CMK (cell line): ENCODE measurements around the gene PAPPA.

Experiments used
- DNase-seq: peaks from one replicate; pipeline ENCODE4 v3.0.0-alpha.2; 2010; ENCODE audit warnings: low read depth

PAPPA gene

GRCh38 chr9:116223926-116224325 is 70.3 kb downstream of the PAPPA start:
- DNase-seq, result no peak

- DNase-seq, result no peak
Observed at GRCh38 chr9:116230051-116230632, 76.6 kb downstream of the PAPPA start.

GRCh38 chr9:116232424-116233159 is 79.0 kb downstream of the PAPPA start:
- DNase-seq, result no peak

- DNase-seq, result no peak
Observed at GRCh38 chr9:116233160-116233530, 79.6 kb downstream of the PAPPA start.

GRCh38 chr9:116234081-116234480 is 80.5 kb downstream of the PAPPA start:
- no peak for DNase-seq

- no peak for DNase-seq
Observed at GRCh38 chr9:116236979-116237378, 83.4 kb downstream of the PAPPA start.

- DNase-seq, result no peak
Observed at GRCh38 chr9:116237456-116237855, 83.9 kb downstream of the PAPPA start.

- DNase-seq, result no peak
Observed at GRCh38 chr9:116238225-116238624, 84.6 kb downstream of the PAPPA start.

GRCh38 chr9:116238776-116239340 is 85.3 kb downstream of the PAPPA start:
- no peak for DNase-seq

- no peak for DNase-seq
Observed at GRCh38 chr9:116243708-116244107, 90.1 kb downstream of the PAPPA start.

GRCh38 chr9:116247284-116247683 is 93.7 kb downstream of the PAPPA start:
- no peak for DNase-seq

GRCh38 chr9:116247791-116248374 is 94.3 kb downstream of the PAPPA start:
- DNase-seq, result no peak

GRCh38 chr9:116250891-116251290 is 97.3 kb downstream of the PAPPA start:
- DNase-seq, result no peak

- no peak for DNase-seq
Observed at GRCh38 chr9:116251366-116251765, 97.8 kb downstream of the PAPPA start.

- DNase-seq, result no peak
Observed at GRCh38 chr9:116260531-116260930, 106.9 kb downstream of the PAPPA start.

GRCh38 chr9:116262448-116262847 is 108.9 kb downstream of the PAPPA start:
- no peak for DNase-seq

GRCh38 chr9:116264361-116264760 is 110.8 kb downstream of the PAPPA start:
- no peak for DNase-seq

- DNase-seq, result no peak
Observed at GRCh38 chr9:116267021-116267420, 113.4 kb downstream of the PAPPA start.

GRCh38 chr9:116269250-116269649 is 115.7 kb downstream of the PAPPA start:
- DNase-seq, result no peak

GRCh38 chr9:116270546-116270945 is 117.0 kb downstream of the PAPPA start:
- DNase-seq, result no peak

- DNase-seq, result no peak
Observed at GRCh38 chr9:116271340-116271739, 117.7 kb downstream of the PAPPA start.

GRCh38 chr9:116271991-116272390 is 118.4 kb downstream of the PAPPA start:
- no peak for DNase-seq

- DNase-seq, result no peak
Observed at GRCh38 chr9:116274293-116274692, 120.7 kb downstream of the PAPPA start.
